GM18870 (cell line): Measurements from ENCODE around the gene MTG1.
"Not testable (repeated sequence)": the region's sequence is repeated elsewhere in the genome, so short reads cannot be mapped to it uniquely, and the experiment has no call there.

Experiments used
- ATAC-seq: cut with Tn5 transposase; IDR thresholded peaks from one replicate; pipeline ENCODE4 v1.9.1; 2021; ENCODE audit warnings: moderate library complexity; ENCODE audit not compliant: unreplicated experiment

MTG1 gene

GRCh38 chr10:133377025-133377817 is 16.7 kb upstream of the MTG1 start:
- no peak for ATAC-seq

- ATAC-seq = no peak
These were observed 16.1 kb upstream of the MTG1 start for GRCh38 chr10:133377818-133378250.

GRCh38 chr10:133378251-133379096 is 15.5 kb upstream of the MTG1 start:
- no peak for ATAC-seq

- ATAC-seq = peak; percentile 39
These were observed 14.7 kb upstream of the MTG1 start, which contains the start of gene PAOX for GRCh38 chr10:133379152-133379800. PAOX (plus strand) TSS chr10:133379262; CDS start chr10:133379317, 55 bp downstream.

- ATAC-seq = no peak
These were observed 13.9 kb upstream of the MTG1 start for GRCh38 chr10:133379801-133380666.

DNA sequence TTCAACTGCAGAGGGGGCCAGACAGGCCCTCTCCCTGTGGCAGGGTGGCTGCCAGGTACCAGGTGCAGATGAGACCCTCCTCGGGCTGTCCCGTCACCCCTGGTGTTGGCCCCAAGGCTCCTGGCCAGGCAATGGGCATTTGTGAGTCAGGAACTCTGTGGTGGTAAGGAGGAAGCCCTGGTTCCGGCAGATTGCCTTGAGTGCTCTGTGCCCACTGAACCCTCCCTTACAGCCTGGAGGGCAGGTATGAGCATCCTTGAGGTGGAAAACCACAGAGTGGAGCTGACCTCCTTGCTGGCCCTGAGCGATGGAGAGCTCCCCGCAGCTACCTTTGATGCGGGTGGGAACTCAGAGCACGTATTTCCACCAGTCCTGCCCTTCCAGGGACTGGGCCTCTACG is 12.9 kb upstream of the MTG1 start:
- ATAC-seq = no peak

- ATAC-seq = no peak
These were observed 10.4 kb upstream of the MTG1 start for GRCh38 chr10:133383551-133383950.

GRCh38 chr10:133384071-133384470 is 9.9 kb upstream of the MTG1 start:
- ATAC-seq = no peak

- ATAC-seq = no peak
These were observed 8.7 kb upstream of the MTG1 start for GRCh38 chr10:133385214-133385613.

- not testable (repeated sequence) for ATAC-seq
These were observed 7.0 kb upstream of the MTG1 start for GRCh38 chr10:133386951-133387350.

GRCh38 chr10:133388236-133388972 is 5.6 kb upstream of the MTG1 start:
- ATAC-seq = no peak

DNA sequence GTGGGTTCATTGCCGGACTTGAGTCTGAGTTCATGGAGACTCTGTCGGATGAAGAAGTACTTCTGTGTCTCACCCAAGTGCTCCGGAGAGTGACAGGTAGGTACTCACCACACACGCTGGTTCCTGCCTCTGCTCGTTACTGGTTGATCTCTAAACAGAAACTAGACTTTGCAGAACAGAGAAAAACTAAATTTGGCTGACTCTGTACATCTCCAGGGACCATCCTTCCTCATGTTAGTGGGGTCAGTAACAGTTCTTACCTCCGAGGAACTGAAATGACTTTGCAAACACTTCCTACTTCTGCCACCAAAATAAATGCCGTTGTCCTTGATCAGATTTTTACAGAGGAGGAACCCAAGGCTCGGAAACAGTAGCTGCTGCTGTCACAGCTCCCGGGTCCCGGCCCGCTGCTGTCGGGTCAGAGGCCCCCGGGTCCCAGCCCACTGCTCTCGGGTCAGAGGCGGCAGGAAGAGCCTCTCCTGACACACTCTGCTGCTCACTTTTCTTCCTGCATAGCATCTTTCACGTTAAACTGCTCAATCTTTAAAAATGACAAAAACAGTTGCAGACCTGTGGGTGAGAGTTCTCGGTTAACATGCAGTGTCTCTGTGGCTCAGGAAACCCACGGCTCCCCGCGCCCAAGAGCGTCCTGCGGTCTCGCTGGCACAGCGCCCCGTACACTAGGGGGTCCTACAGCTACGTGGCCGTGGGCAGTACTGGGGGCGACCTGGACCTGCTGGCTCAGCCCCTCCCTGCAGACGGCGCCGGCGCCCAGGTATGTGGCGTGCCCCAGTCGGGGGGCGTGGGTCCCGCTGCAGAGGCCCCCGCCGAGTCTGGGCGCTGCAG is 4.8 kb upstream of the MTG1 start:
- ATAC-seq = peak; percentile 92

GRCh38 chr10:133390597-133391248 is 3.2 kb upstream of the MTG1 start:
- no peak for ATAC-seq

DNA sequence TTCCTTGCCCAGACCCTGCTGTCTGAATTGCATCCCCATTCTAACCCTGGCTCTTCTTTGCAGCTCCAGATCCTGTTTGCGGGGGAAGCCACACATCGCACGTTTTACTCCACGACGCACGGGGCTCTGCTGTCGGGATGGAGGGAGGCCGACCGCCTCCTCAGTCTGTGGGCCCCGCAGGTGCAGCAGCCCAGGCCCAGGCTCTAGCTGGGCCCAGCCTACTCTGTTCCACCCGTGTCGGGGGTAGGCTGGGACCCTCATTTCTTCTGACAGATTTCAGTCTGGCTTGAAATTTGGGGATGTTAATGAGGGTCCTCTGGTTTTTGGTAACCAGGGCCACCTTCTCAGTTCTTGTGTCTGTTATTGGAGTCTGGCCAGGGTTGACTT is 2.7 kb upstream of the MTG1 start:
- ATAC-seq = no peak

DNA sequence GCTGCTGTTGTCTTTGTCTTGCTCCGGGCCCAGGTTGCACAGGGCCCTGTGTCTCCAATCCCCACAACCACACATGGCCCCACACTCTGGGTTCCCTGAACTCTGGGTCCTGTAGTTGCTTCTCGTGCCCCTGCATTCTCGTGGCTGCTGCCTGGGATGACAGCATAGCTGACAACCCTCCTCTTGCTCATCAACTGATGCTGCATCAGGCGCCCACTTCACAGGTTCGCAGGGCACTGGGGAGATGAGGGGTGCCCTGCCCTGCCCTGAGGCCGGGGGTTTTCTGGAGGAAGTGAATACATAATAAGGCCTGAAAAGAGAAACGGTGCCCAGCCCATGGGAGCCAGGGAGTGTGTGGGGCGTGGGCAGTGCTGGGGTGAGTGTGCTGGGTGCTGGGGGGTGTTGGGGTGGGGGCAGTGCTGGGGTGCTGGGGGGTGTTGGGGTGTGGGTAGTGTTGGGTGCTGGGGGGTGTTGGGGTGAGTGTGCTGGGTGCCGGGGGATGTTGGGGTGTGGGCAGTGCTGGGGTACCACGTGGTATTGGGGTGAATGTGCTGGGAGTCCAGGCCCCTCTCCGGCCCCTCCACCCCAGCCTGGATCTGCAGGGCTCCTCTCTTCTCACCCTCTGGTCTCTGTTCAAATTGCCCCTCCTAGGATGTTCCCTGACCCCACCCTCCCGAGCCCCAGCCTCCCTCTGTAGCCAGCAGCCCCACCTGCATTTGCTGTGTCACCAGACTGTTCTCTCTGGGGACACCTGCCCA is 2.0 kb upstream of the MTG1 start:
- ATAC-seq = no peak

- ATAC-seq = no peak
These were observed 425 bp upstream of the MTG1 start for GRCh38 chr10:133393401-133394063.

DNA sequence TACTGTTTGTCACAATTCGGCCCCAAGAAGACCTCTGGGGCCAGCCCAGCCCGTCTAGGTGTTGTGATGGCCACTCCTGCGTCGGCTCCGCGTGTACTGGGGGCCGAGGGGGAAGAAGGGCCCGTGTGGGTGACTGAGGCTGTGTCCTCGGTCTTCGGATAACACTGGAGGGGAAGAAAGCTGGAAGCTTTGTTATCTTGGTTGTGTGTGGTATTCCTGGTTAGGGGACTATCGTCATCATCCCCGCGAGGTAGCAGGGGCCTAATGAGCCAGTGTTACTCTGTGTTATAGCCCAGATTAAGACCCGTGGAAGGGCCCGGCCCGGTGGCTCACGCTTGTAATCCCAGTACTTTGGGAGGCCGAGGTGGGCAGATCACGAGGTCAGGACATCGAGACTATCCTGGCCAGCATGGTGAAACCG is 854 bp downstream of the MTG1 start:
- no peak for ATAC-seq
